Measurements from ENCODE around the gene COL1A1.
A peak's percentile ranks its signal among the peaks of the same experiment; 100 is the strongest.

Gene COL1A1

DNA sequence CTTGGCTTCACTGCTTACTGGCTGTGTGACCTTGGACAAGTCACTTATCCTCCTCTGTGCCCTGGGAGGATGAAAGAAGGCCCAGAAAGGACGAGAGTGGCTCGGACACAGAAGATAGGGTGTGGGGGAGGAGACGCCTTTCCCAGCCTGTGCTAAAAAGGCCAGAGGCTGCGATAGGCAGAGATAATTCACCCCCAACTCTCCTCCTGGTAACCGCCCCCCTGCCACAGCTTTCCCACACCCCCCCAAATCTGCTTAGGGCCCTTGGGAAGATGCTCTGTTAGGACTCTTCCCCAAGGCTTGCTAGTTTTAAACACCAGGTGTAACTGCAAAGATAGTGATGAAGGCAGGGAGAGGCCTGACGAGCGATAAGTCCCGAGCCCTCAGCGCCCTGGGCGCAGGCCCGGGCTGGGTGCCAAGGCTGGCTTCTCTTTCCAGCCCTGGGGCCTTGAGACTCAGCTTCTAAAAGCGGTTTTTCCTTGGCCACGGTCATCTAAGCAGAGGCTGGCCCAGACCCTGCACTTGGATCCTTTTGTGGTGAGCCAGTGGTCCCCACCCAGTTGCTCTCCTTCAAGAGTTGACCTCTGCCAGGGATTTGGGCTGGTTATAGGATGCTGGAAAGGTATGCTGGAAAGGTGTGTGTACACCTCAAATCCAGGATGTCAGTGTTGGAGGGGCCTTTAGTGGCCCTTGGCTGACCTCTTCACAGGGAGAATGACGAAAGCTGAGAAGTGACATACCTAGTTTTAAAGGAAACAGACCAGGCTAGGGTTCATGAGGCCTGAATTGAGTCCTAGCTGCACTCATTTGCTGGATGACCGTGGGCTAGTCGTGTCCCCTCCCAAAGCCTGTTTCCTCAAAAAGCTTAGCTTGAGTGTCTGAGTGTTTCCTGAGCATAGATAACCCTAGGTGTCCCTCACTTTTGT, 47.5 kb downstream of the COL1A1 start:
- DNase-seq = no peak

DNA sequence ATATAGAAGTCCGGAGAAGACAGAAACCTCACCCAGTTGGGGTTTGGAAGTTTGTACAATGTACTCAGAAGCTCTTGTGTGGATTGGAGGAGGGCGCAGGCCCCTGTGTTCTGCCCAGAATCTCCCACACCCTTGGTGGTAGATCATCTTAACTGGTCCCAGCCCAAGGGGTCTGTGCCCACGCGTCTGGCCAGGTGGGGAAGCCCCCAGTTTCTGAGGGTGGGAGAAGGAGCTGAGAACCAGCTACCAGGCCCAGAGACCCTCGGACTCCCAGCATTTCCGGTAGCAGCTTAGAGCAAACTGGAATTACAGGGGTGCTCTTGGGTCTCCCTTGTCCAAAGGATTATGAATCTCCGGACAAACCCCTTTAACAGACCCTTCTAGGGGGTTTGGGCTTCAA, 48.7 kb downstream of the COL1A1 start:
- DNase-seq = no peak

DNA sequence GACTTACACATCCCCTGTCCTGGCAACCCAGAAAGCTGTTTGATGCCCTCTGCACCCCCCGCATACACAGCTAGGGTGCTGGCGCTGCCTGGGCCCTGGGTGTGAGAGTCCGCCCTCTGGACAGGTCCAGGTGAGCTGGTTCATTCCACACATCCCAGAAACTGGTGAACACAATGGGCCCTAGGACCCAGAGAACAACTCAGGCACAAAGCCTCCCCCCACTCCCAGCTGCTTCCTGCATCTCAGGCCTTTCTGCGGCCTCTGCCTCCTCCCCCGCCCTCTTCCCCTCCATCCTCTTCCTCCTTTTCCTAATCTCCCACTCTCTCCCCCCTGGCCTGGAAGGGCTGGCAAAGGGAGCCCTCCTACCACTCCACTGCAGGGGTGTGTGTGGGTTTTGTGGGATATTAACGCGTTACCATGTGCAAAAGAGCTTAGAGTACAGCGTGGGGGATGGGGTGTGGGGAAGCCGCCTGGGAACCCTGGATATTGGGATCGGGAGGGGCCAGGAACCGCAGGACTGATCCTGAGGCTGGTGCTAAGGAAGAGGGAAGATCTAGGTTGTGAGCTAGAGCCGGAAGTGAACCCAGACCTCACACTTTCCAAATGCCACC, 49.4 kb downstream of the COL1A1 start:
- DNase-seq = peak in 2 of 4 experiments; percentile 12 to 23

DNA sequence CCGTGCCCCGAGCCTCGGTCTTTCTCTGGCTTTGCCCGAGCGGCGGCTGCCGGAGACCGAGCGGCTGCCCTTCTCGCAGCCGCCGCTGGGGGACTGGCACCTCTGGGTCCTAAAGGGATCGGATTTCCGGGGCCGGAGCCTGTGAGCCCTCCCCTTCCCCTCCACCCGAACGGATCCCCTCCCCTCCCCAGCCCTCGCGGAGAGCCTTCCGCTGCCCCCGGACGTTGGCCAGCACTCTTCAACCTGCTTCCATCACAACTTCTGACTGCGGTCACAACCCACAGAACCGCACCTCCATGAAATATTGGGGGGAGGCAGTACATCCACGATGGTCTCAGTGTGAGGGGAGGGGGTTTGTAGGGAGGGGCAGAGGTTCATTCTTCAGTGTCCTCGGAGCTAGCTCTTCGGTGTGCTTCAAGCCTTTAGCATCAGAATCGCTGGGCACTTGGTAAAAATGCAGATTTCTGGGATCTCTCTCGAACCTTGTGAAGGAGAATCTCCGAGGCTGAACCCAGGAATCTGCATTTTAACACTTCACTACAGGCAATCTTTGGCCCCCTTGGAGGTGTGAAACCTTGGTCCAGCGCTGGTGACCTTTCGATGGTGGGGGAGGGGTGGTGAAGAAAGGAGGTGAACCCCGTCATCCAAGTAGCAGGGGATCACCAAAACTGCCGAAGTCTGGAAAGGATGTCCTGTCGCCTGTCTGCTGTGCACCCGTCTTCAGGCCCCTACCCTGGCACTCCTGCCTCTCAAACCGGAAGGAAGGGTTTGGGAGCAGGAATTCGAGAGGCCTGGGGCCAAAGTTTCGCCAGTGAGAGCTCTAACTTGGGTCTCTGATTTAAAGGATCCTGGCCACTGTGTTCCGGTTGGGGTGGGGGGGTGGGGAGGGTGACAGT, 50.1 kb downstream of the COL1A1 start:
- DNase-seq = peak; percentile 61 to 76 (median 73)

DNA sequence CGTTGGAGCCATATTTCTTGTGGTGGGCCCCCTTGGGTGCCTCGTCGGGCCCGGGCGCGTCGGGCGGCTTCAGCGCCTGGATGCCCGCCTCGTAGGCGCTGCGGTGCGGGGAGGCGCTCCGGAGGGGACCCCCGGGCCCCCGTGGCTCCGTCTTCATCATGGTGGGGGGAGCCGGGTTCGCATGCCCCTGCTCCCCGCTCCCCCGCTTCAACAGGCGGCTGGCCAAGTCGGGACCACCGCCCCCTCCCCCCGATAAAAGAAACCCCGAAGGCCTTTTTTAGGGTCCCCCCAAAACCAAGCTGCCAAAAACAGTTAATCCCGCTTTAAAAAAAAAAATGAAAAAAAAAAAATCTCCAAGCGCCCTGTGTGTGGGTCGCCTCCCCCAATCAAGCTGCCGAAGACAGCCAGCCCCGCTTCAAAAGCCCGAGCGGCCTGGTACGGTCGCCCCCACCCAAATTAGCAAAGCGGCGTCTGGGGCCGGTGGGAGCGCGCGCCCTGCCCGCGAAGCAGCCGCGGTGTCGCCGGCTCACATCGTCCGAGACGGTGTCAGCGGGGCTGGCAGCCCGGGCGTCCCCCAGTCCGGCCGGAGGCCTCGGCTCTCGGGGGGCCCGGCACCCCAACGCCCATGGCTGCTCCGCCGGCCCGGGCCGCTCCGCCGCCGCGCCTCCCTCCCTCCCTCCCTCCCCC, 50.9 kb downstream of the COL1A1 start, which contains the start of gene PPP1R9B:
Gene PPP1R9B (minus strand): TSS at position 324 of the 687 bp plus-strand sequence. CDS start 164 bp downstream, at position 160.
- no peak for DNase-seq

DNA sequence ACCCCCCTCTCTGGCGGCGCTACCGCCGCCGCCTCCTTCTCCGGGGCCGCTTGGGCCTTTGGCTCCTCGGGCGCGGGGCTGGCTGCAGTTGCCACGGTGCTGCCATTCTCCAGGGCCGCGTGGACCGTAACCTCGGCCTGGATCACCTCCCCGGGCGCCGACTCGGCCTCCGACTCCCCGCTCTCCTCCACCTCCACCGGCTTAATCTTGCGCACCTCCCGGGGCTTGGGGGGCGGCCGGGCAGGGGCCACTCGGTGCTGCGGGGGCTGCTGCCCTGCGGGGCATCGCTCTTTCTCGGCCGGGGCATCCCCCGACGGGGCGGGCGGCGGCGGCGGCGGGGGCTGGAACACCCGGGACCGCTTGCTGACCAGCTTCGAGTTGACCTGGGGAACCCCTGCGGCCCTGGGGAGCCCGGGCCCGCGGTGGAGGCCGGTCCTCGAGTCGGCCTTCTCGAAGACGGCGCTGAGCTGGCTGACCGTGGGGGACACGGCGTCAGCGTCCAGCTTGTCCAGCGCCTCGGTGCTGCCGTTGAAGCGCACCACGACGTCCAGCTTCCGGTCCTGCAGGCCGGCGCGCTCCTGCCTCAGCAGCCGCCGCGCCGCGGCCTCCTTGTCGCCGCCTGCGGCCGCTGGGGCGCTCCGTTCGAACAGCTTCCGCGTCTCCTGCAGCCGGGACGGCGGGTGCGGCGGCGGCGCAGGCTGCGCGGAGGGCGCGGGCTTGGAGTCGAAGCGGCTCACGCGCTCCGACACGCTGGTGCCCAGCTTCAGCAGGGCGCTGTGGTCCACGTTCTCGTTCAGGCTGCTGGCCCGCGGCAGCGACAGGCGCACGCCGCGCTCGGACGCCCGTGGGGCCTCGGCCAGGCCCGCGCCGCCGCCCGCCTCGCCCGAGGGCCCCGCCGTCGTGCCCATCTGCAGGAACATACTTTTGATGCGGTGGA, 51.7 kb downstream of the COL1A1 start:
- peak in 2 of 4 experiments; percentile 29 to 35 for DNase-seq

DNA sequence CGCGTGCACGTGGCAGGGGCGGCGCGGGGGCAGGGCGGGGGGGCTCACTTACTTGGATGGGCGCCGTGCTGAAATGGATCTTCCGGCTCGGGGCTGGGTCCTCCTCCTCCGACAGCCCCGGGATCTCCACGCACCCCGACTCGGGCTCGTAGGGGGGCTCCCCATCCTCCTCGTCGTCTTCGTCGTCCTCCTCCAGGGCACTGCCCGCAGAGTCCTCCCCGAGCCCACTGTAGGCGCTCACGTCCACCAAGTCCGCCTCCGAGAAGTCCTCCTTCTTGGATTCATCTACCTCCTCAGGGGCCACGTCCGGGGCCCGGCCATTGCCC, 52.4 kb downstream of the COL1A1 start:
- no peak for DNase-seq

DNA sequence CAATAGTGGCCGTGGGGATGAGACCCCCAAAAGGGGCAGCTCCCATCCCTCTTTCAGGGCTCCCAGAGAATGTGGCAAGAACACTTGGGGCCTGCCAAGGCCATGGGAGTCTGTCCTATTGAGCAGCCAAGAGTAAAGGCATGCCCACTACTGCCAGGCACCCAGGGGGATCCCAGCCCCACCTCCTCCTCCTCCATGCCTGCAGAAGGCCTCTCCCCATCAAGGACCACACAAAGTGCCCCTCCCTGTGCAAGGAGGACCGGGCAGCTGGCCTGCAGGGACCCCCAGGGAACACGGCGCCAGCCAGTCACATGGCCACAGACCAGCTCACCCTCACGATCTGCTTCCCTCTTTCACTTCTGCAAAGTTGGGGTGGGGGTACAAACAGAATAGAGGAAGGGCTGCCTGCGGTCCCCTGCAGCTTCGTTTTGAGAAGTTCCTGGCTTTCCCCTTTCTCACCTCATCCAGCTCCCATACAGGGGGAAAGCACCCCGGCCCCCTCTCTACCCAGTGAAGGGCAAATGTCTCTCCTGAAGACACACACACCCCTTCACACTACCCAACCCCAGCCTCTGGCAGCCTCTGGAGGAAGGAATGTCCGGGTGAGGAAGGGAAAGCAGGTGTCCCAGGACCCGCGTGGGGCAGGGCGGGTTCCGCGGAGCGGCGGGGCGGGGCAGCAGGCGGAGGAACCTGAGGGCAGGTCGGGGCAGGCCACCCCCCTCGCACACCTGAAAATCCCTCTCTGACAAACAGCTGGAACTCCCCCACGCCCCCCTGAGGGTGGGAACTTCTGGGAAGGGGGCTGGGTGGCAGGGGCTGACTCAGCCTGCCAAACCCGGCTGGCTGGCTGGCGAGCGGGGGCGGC, 53.0 kb downstream of the COL1A1 start:
- DNase-seq = peak in 3 of 4 experiments; percentile 24 to 59 (median 50)

DNA sequence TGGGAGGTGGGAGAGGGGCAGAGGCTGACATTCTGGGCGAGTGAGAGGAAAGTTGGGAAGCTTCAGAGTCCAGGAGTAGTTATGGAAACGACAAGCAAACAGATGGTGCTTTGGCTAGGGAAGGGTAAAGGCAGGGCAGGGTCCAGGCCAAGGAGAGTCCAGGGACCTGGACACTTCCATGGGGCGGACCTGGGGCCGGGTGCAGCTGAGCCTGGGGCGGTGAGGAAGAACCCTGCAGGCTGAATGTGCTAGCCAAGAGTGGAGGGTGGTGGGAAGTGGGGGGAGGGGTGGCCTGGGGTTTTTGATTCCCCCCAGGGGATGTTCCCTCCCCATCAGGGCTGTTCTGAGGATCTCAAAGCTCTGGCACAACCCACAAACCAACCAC, 53.6 kb downstream of the COL1A1 start:
- no peak for DNase-seq

DNA sequence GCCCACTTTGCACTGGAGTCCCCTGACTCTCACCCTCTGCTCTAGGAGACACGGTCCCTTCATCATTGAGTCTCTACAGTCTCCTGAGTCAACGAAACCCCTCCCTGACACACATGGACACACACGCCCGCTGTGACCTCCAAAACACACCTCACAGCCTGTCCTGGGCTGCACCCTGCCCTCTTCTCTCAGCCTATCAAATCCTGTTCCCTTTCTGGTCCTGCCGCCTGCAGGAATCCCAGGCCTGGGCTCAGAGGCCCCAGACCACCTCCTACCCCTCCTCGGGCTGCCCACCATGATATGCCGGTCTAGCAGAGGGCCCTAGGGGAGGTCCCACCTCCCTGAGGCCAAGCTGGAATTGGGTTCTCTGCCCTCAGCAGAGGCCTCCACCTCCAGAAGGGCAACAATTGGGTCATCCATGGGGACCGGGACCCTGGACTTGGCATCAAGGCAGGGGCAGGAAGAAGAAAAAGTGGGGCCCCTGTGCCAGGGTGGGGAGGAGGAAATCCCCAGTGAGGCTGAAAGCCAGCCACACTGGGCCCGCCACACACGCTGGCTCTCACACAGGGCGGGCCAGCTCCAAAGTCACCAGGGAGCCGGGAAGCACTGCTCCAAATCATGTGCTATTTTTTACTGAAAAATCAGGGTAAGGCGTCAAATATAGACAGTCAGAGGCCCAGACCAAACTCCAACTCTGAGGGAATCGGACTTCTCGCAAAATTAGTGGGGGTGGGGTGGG, 54.3 kb downstream of the COL1A1 start:
- DNase-seq = no peak

DNA sequence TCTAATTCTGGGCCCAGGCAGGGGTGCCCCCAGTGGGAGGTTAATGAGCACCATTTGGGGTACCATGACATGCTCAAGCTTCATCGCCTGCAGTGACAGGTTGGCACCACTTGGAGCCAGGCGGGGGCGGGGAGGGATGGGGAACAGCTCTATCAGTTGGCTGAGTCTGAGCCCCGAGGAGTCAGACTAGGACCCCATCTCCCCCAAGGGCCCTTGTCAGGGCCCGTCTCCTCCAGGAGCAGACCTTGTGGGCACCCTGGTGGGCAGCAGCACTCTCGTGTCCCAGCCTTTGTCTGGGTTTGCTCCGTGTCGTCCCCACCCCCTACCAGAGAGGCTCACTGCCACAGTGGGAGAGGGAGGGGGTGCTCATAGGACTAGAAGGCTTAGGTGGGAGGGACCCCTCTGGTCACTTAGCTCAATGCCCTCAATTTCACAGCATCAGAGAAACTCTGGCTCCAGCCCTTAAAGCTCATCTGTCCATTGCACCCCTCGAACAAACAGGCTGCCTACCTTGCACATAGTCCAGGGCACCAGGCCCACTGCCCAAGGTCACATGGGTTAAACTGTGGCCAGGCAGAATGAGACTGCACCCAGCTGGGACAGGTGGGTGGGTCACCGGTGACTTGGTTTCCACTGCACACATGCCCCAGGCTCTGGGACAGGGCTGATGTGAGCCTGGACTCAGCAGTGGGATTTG, 55.1 kb downstream of the COL1A1 start:
- DNase-seq = no peak

DNA sequence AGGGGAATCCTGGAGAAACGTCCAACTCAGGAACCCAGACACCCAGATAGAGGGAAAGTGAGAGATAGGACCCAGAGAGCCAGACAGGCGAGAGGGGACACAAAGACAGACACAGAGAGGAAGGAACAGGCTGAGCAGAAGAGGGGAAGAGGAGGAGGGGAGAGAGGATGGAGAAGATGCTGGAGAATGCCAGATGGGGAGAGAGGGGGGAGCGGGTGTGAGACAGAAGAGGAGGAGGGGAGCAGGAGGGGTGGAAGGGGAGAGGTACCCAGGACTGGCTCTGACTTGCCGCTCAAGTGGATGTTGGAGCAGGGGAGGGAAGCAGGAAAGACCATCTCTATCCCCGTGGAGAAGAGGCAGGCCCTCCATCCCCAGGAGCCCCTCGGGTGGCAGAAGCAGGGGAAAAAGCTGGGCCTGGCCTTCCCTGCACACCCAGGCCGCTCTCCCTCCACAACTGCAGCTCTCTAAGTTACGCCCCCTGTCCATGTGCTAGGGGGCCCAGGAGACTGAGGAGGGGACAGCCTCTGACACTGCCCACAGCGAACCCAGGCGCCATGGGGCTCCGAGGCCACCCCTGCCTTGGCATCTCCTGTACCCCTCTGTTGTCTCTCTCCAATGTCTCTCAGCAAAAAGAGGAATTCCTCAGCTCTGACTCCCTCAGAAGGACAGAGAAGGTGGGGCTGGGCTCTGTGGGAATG, 55.8 kb downstream of the COL1A1 start:
- DNase-seq = no peak

DNA sequence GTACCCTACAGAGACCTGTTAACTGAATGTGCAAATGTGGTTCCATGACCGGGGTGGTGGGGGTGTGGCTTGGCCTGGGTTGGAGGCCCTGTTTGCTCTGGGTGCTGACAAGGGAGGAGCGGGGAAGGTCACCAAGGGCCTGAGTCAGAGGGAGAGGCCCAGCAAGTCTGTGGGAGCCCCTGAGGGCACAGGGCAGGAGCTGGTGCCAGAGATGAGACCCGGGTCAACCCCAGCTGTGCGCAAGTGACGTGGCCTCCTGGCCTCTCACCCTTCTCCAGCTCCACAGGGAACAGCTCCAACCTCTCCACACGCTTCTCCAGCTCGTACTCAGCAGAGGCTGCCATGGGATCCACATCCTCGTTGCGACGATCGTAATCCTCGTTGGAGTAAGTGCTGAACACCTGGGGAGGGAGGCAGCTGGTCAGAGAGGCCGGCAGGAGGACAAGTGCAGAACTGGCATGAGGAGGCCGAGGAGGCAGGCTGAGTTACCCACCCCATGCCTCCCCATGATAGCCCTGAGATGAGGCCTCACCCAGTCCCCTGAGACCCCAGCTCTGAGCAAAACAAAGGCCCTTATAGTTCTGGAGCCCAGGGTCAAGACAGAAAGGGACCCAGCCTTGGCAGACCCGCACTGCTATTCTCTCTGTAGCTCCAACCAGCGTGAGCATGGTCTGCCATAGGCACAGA, 56.4 kb downstream of the COL1A1 start:
- no peak for DNase-seq

DNA sequence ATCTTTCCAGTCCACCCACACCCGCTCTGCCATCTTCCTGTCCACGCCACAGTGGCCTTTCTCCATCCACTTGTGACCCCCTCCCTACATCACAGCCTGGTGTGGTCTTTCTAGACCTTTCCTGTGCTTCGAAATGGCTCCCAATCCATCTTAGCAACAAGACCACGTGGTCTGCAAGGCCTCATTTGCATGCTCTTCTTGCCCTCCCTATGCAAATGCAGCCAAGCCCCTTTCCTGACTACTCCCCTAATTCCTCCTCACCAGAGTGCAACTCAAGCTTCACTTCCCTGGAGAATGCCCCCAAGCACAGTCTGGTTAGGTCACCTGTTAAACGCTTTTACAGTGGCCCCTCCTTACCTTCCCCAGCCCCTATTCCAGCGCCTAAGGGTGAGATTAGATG, 57.1 kb downstream of the COL1A1 start:
- DNase-seq = no peak

DNA sequence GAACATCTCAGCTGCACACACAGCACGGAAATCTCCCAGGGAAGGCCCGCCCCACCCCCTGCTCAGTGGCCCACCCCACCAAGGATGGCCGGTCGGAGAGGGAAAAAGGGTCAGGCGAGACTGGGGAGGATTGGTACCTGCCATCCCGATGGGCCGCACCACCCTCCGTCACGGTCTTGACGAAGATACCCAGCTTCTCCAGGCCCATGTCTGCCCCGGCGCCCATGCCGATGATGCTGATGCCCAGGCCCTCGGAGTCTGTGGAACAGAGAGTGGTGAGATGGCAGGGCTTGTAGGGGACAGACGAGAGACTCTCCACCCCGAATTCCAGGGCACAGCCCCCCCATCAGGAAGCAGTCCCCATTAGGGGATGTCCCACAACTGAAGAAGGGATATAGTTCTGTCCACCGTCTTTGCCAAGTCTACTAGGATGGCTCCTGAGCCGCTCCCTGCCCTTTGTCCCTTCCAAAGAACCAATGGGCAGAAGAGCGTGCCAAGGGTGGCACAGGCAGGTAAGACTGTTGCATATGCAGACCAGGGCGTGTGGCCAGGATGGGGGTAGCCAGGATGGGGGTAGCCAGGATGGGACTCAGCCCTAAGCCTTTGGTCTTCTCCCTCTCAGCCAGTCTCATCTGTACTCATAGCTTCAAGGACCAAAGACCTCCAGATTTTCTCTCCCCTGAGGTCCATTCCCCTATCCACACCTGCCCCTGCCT, 57.8 kb downstream of the COL1A1 start:
- no peak for DNase-seq

DNA sequence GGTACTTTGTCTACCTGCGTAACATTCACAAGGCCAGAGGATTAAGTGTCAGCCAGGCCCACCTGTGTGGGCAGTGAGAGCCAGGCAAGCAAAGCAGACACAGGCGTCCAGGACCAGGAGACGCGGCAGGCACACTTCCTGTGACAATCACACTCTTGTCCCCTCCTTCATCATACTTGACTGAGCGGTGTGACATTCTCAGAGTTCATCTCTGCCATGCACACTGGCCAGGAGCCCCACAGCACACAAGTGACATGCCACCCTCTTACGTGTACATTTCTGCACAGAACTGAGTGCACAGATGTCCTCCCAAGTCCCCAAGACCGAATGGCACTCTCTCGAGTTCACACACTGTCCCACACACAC, 59.7 kb downstream of the COL1A1 start:
- no peak for DNase-seq

All from activated CD4-positive, CD25-positive, alpha-beta regulatory T cell (primary cell).